Caco-2 (cell line): ENCODE results near the gene TSPO2. TPM values are rescaled to one million over a fixed set of nuclear protein-coding genes. Genes with fewer than 3 reads are reported as not detected.

Experiments
- BruUV-seq: library from RNA; stranded (reverse); fragments of 400-500 nt; replicated peaks from 2 replicates; lab custom pipeline; 2021; lab: Mats Ljungman, UMichigan
- CTCF ChIA-PET: fragments of 300-600 bp; sonication (Branson Sonifier 250); formaldehyde crosslinking; loops from one replicate; lab custom pipeline; 2022; ENCODE audit warnings: antibody characterized with exemption; lab: Charles Lee
- POLR2A ChIA-PET: fragments of 300-600 bp; sonication (Branson Sonifier 250); formaldehyde crosslinking; loops from one replicate; lab custom pipeline; 2022; ENCODE audit warnings: antibody characterized with exemption; lab: Charles Lee
- DNase-seq, 2 experiments: peaks; one replicate each; pipeline versions ENCODE4 v3.0.0 to v3.0.0-alpha.2; 2020 to 2022
- H3K27me3 ChIP-seq: replicated peaks from 2 replicates; pipeline ENCODE4 v1.6.0; 2011; ENCODE audit warnings: low read length; ENCODE audit not compliant: control insufficient read depth, insufficient read depth
- H3K36me3 ChIP-seq: 2 replicates; pipeline ENCODE4 v1.5.1; 2011; ENCODE audit warnings: low read length; ENCODE audit not compliant: control insufficient read depth, insufficient read depth
- H3K4me1 ChIP-seq: fragments of 250-450 bp; sonication (Bioruptor Pico); 2 replicates; pipeline ENCODE4 v1.5.1; 2020; ENCODE audit warnings: mild to moderate bottlenecking
- H3K4me3 ChIP-seq: 2 replicates; pipeline ENCODE4 v1.5.1; 2011; ENCODE audit warnings: low read depth, mild to moderate bottlenecking, control low read depth, low read length
- H3K9me3 ChIP-seq: fragments of 250-450 bp; sonication (Bioruptor Pico); 2 replicates; pipeline ENCODE4 v1.5.1; 2020; ENCODE audit warnings: mild to moderate bottlenecking, moderate library complexity
- H3K27ac Mint-ChIP-seq: one replicate; pipeline ENCODE4 v1.8.0; 2022; ENCODE audit warnings: mixed read lengths; ENCODE audit not compliant: unreplicated experiment
- H3K27me3 Mint-ChIP-seq: one replicate; pipeline ENCODE4 v1.8.0; 2022; ENCODE audit warnings: mixed read lengths; ENCODE audit not compliant: insufficient read depth, unreplicated experiment
- H3K36me3 Mint-ChIP-seq: one replicate; pipeline ENCODE4 v1.8.0; 2022; ENCODE audit warnings: mild to moderate bottlenecking, mixed read lengths; ENCODE audit not compliant: insufficient read depth, unreplicated experiment
- H3K4me1 Mint-ChIP-seq: one replicate; pipeline ENCODE4 v1.8.0; 2022; ENCODE audit warnings: low read depth, mixed read lengths; ENCODE audit not compliant: unreplicated experiment
- H3K4me3 Mint-ChIP-seq: one replicate; pipeline ENCODE4 v1.8.0; 2022; ENCODE audit warnings: mild to moderate bottlenecking, moderate library complexity, mixed read lengths; ENCODE audit not compliant: unreplicated experiment
- H3K9me3 Mint-ChIP-seq: one replicate; pipeline ENCODE4 v1.8.0; 2022; ENCODE audit warnings: mixed read lengths; ENCODE audit not compliant: unreplicated experiment
- intact Hi-C: fragments of 100-400 bp; cut with micrococcal nuclease; formaldehyde crosslinking; loops from one replicate; pipeline ENCODE4 v1.10.0; 2022; ENCODE audit not compliant: unreplicated experiment
- total RNA-seq: library from RNA; stranded (reverse); gene quantifications from 2 replicates; pipeline ENCODE4 v1.2.3, GENCODE V29; 2022
- TF ChIP-seq, protein P1 (sequence below), 2 experiments: fragments of 200-600 bp in 1 of 2; IDR thresholded peaks; 1 replicate in 1 of 2; 2 replicates in 1 of 2; pipeline versions ENCODE4 v1.5.1 to v1.8.0; 2011 to 2022; ENCODE audit warnings: antibody characterized with exemption in 1 of 2, control low read depth in 1 of 2, inconsistent platforms in 1 of 2, low read depth in 1 of 2, low read length in 1 of 2, mild to moderate bottlenecking in 1 of 2, moderate library complexity in 1 of 2; ENCODE audit not compliant: insufficient read depth in 1 of 2, severe bottlenecking in 1 of 2, unreplicated experiment in 1 of 2

TSPO2 gene
- total RNA-seq, 1 experiment from 2014 or later = 0.61 TPM

DNA sequence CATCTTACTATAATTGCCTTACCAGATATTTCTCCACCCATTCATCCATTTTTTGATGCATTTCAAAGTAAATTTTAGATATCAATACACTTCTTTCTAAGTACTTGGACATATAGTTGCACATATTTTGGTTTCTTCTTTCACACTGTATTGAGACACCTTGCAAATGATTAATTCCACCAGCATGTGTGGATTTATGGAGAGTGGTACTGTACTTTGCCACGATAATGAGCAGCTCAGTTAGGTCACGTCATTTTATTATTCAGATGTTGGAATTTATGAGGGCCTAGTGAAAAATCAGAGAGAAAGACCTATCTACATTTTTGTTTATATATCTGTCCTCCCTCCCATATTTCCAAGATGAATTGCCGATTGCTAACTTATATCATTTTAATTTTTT, 35.8 kb downstream of the TSPO2 start:
- Mint-ChIP-seq H3K4me1 (peaks cover 18% of the 10 kb centered on the region), H3K4me3 (no peak overlapping the region), H3K27me3 (no peaks in the 10 kb centered on the region), H3K36me3 (peaks cover 46% of the 10 kb centered on the region), H3K27ac (no peak overlapping the region), H3K9me3 (no peaks in the 10 kb centered on the region)
- intact Hi-C loops = no loop called here
- CTCF ChIA-PET = no interaction called here
- TF ChIP-seq, protein P1, sequence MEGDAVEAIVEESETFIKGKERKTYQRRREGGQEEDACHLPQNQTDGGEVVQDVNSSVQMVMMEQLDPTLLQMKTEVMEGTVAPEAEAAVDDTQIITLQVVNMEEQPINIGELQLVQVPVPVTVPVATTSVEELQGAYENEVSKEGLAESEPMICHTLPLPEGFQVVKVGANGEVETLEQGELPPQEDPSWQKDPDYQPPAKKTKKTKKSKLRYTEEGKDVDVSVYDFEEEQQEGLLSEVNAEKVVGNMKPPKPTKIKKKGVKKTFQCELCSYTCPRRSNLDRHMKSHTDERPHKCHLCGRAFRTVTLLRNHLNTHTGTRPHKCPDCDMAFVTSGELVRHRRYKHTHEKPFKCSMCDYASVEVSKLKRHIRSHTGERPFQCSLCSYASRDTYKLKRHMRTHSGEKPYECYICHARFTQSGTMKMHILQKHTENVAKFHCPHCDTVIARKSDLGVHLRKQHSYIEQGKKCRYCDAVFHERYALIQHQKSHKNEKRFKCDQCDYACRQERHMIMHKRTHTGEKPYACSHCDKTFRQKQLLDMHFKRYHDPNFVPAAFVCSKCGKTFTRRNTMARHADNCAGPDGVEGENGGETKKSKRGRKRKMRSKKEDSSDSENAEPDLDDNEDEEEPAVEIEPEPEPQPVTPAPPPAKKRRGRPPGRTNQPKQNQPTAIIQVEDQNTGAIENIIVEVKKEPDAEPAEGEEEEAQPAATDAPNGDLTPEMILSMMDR (IDR thresholded peaks at IDR 0.05; ENCODE audit: insufficient read depth in 1 of 2, low read depth in 1 of 2, low read length in 1 of 2, severe bottlenecking in 1 of 2, unreplicated experiment in 1 of 2) = no peak
- 0 out of 2 replicates have a peak, but pooled peaks cover 8% of the 10 kb centered on the region for H3K4me1 ChIP-seq
- no peak for DNase-seq
- peaks cover 4% of the 10 kb centered on the region; the same call in 1 of the 2 replicates for H3K36me3 ChIP-seq
- no peaks in the 10 kb centered on the region for H3K27me3 ChIP-seq
- POLR2A ChIA-PET = no interaction called here
- no peaks in the 10 kb centered on the region for H3K9me3 ChIP-seq
- BruUV-seq = no TSS peak
- H3K4me3 ChIP-seq = no peak overlapping the region

- no peak overlapping the region for H3K4me3 ChIP-seq
- Mint-ChIP-seq H3K4me3 (no peak overlapping the region), H3K4me1 (peaks cover 18% of the 10 kb centered on the region), H3K27me3 (no peaks in the 10 kb centered on the region), H3K27ac (no peak overlapping the region), H3K9me3 (no peaks in the 10 kb centered on the region), H3K36me3 (peaks cover 49% of the 10 kb centered on the region)
- no TSS peak for BruUV-seq
- H3K27me3 ChIP-seq = no peaks in the 10 kb centered on the region
- 0 out of 2 replicates have a peak, but pooled peaks cover 8% of the 10 kb centered on the region for H3K4me1 ChIP-seq
- TF ChIP-seq, protein P1 (IDR thresholded peaks at IDR 0.05; ENCODE audit: insufficient read depth in 1 of 2, low read depth in 1 of 2, low read length in 1 of 2, severe bottlenecking in 1 of 2, unreplicated experiment in 1 of 2) = no peak
- no peaks in the 10 kb centered on the region for H3K9me3 ChIP-seq
- intact Hi-C loops = no loop called here
- H3K36me3 ChIP-seq = peaks cover 4% of the 10 kb centered on the region; the same call in 1 of the 2 replicates
- no peak for DNase-seq
- CTCF ChIA-PET = no interaction called here
- POLR2A ChIA-PET = no interaction called here
Measured at GRCh38 chr6:41079080-41079479, 36.8 kb downstream of the TSPO2 start.

- Mint-ChIP-seq H3K36me3 (peaks cover 54% of the 10 kb centered on the region), H3K27me3 (no peaks in the 10 kb centered on the region)
- POLR2A ChIA-PET = no interaction called here
Measured at GRCh38 chr6:41080621-41081020, 38.4 kb downstream of the TSPO2 start.

More at GRCh38 chr6:41080621-41081020, 38.4 kb downstream of the TSPO2 start:
- TF ChIP-seq, protein P1 (IDR thresholded peaks at IDR 0.05; ENCODE audit: insufficient read depth in 1 of 2, low read depth in 1 of 2, low read length in 1 of 2, severe bottlenecking in 1 of 2, unreplicated experiment in 1 of 2) = no peak
- CTCF ChIA-PET = no interaction called here
- H3K4me3 ChIP-seq = no peak overlapping the region
- H3K4me1 ChIP-seq = no peaks in the 10 kb centered on the region
- BruUV-seq = no TSS peak
- H3K36me3 ChIP-seq = peaks cover 4% of the 10 kb centered on the region; the same call in 1 of the 2 replicates
- H3K27me3 ChIP-seq = no peaks in the 10 kb centered on the region
- DNase-seq = no peak
- peaks cover 2% of the 10 kb centered on the region for H3K4me1 Mint-ChIP-seq
- H3K9me3 ChIP-seq = no peaks in the 10 kb centered on the region
- intact Hi-C loops = no loop called here
- no peaks in the 10 kb centered on the region for H3K9me3 Mint-ChIP-seq
- no peak overlapping the region for H3K4me3 Mint-ChIP-seq
- H3K27ac Mint-ChIP-seq = no peak overlapping the region
